Gastrocnemius medialis (tissue), 4 donors: ENCODE results near the gene ZNF280A. TPM values are rescaled to one million over a fixed set of nuclear protein-coding genes. Genes with fewer than 3 reads are reported as not detected.

Experiments
- ATAC-seq, 2 donors: fragments of 150-250 bp; one replicate each; pipeline ENCODE4 v1.9.1; 2016
- DNase-seq, 2 donors: peaks; one replicate each; pipeline ENCODE4 v3.0.0-alpha.2; 2019
- H3K27ac ChIP-seq, 4 donors: fragments of 200-600 bp; sonication (generic); 1 replicate in 1 of 4; 2 replicates in 3 of 4; pipeline ENCODE4 v1.5.1; 2016 to 2018; ENCODE audit warnings: mild to moderate bottlenecking in 2 of 4, moderate library complexity in 1 of 4
- H3K27me3 ChIP-seq, 3 donors: fragments of 200-600 bp; sonication (generic) in 2 of 3; 1 replicate in 1 of 3; 2 replicates in 2 of 3; pipeline versions ENCODE4 v1.5.1 to v1.6.0; 2016 to 2019; ENCODE audit warnings: mild to moderate bottlenecking in 1 of 3, moderate library complexity in 1 of 3
- H3K36me3 ChIP-seq, 2 donors: fragments of 200-600 bp; sonication (generic) in 1 of 2; one replicate each; pipeline ENCODE4 v1.5.1; 2017 to 2018
- H3K4me1 ChIP-seq, 2 donors: fragments of 200-600 bp; sonication (generic) in 1 of 2; one replicate each; pipeline ENCODE4 v1.5.1; 2016 to 2017; ENCODE audit warnings: mild to moderate bottlenecking in 2 of 2
- H3K4me3 ChIP-seq, 4 donors: fragments of 200-600 bp; sonication (generic) in 3 of 4; 1 replicate in 1 of 4; 2 replicates in 3 of 4; pipeline ENCODE4 v1.5.1; 2016 to 2019; ENCODE audit warnings: mild to moderate bottlenecking in 2 of 4
- H3K9me3 ChIP-seq, 3 donors: fragments of 200-600 bp; sonication (generic) in 2 of 3; 1 replicate in 1 of 3; 2 replicates in 2 of 3; pipeline ENCODE4 v1.5.1; 2016 to 2019
- CTCF ChIP-seq, 5 experiments: fragments of 450-650 bp in 3 of 5; fragments of 200-600 bp in 2 of 5; sonication (generic) in 2 of 5; IDR thresholded peaks in 4 of 5; conservative IDR thresholded peaks in 1 of 5; 1 replicate in 4 of 5; 2 replicates in 1 of 5; pipeline ENCODE4 v1.5.1; 2016 to 2019; ENCODE audit warnings: antibody characterized with exemption in 5 of 5, mild to moderate bottlenecking in 3 of 5, moderate library complexity in 3 of 5
- POLR2A ChIP-seq, 2 donors: fragments of 450-650 bp; IDR thresholded peaks; one replicate each; pipeline ENCODE4 v1.6.1; 2017; ENCODE audit warnings: antibody characterized with exemption in 2 of 2, mild to moderate bottlenecking in 2 of 2, moderate library complexity in 2 of 2
- in situ Hi-C, 4 donors: fragments of 200-750 bp; cut with MboI; loops; one replicate each; pipeline versions ENCODE4 v1.15.0 to v1.8.0; 2017; ENCODE audit warnings: low sequenced_read_pairs in 4 of 4
- intact Hi-C: fragments of 100-400 bp; cut with DNase I; formaldehyde crosslinking; loops from one replicate; pipeline ENCODE4 v1.15.1; 2023; ENCODE audit warnings: low total_unique reads
- total RNA-seq, 4 donors: library from RNA; depleted of rRNA; stranded (reverse); fragments of >200 nt; gene quantifications; one replicate each; pipeline versions ENCODE4 v1.1.0 to v1.2.3, GENCODE V29; 2016

The ZNF280A gene
- total RNA-seq, 4 donors from 2014 or later: not detected

- no peak for ATAC-seq
- in situ Hi-C loops (loop anchor here in 2 of 4 donors (10.0 to 25.0 kb wide), 4 partner anchors 220 to 670 kb away; partner anchors contain the start of genes RAB36 (in 1 of the 2) and RSPH14 (in 1 of the 2)), intact Hi-C loops (loop anchor here (10.0 kb wide), 1 partner anchor 488 kb away; no protein-coding TSS in a partner anchor)
- no peak for TF ChIP-seq POLR2A (IDR thresholded peaks at IDR 0.05)
- TF ChIP-seq CTCF (IDR thresholded peaks at IDR 0.05 in 4 of 5, conservative IDR thresholded peaks at IDR 0.05 in 1 of 5): no peak
- Histone ChIP-seq H3K27ac (no peak overlapping the region), H3K4me1 (no peaks in the 10 kb centered on the region), H3K4me3 (no peak overlapping the region), H3K27me3 (peaks cover 0 to 15% (median 14%) of the 10 kb centered on the region in 3 donors), H3K36me3 (no peaks in the 10 kb centered on the region), H3K9me3 (no peaks in the 10 kb centered on the region)
- DNase-seq: no peak
These were observed 53.0 kb downstream of the ZNF280A start for GRCh38 chr22:22467112-22467511.

- Histone ChIP-seq H3K27me3 (peaks cover 0 to 25% (median 14%) of the 10 kb centered on the region in 3 donors), H3K4me1 (no peaks in the 10 kb centered on the region), H3K27ac (no peak overlapping the region), H3K4me3 (no peak overlapping the region), H3K9me3 (no peaks in the 10 kb centered on the region), H3K36me3 (no peaks in the 10 kb centered on the region)
- intact Hi-C loops (loop anchor here (10.0 kb wide), 1 partner anchor 489 kb away; no protein-coding TSS in a partner anchor), in situ Hi-C loops (loop anchor here in 2 of 4 donors (10.0 to 25.0 kb wide), 4 partner anchors 222 to 672 kb away; partner anchors contain the start of genes RAB36 (in 1 of the 2) and RSPH14 (in 1 of the 2))
- ATAC-seq (no peak), DNase-seq (no peak)
- TF ChIP-seq CTCF (IDR thresholded peaks at IDR 0.05 in 4 of 5, conservative IDR thresholded peaks at IDR 0.05 in 1 of 5): no peak
- no peak for TF ChIP-seq POLR2A (IDR thresholded peaks at IDR 0.05)
These were observed 54.3 kb downstream of the ZNF280A start for GRCh38 chr22:22465782-22466181.

- Histone ChIP-seq H3K36me3 (no peaks in the 10 kb centered on the region), H3K9me3 (peaks cover 0 to 1% (median 0%) of the 10 kb centered on the region in 3 donors), H3K4me1 (no peaks in the 10 kb centered on the region), H3K27ac (no peak overlapping the region), H3K27me3 (peaks cover 0 to 28% (median 14%) of the 10 kb centered on the region in 3 donors), H3K4me3 (no peak overlapping the region)
- ATAC-seq (no peak), DNase-seq (no peak)
- in situ Hi-C loops: loop anchor here in 2 of 4 donors (10.0 to 25.0 kb wide), 4 partner anchors 222 to 672 kb away; partner anchors contain the start of genes RAB36 (in 1 of the 2) and RSPH14 (in 1 of the 2)
- intact Hi-C loops: loop anchor here (10.0 kb wide), 1 partner anchor 490 kb away; no protein-coding TSS in a partner anchor
- no peak for TF ChIP-seq CTCF (IDR thresholded peaks at IDR 0.05 in 4 of 5, conservative IDR thresholded peaks at IDR 0.05 in 1 of 5)
- no peak for TF ChIP-seq POLR2A (IDR thresholded peaks at IDR 0.05)
These were observed 54.9 kb downstream of the ZNF280A start for GRCh38 chr22:22465094-22465602.

- peaks cover 0 to 28% (median 14%) of the 10 kb centered on the region in 3 donors for H3K27me3 ChIP-seq
- in situ Hi-C loops: loop anchor here in 2 of 4 donors (10.0 to 25.0 kb wide), 4 partner anchors 223 to 673 kb away; partner anchors contain the start of genes RAB36 (in 1 of the 2) and RSPH14 (in 1 of the 2)
These were observed 55.5 kb downstream of the ZNF280A start for GRCh38 chr22:22464541-22465054.

More at GRCh38 chr22:22464541-22465054, 55.5 kb downstream of the ZNF280A start:
- DNase-seq (no peak), ATAC-seq (no peak)
- Histone ChIP-seq H3K4me1 (no peaks in the 10 kb centered on the region), H3K4me3 (no peak overlapping the region), H3K36me3 (no peaks in the 10 kb centered on the region), H3K9me3 (peaks cover 0 to 7% (median 3%) of the 10 kb centered on the region in 3 donors), H3K27ac (no peak overlapping the region)
- TF ChIP-seq POLR2A (IDR thresholded peaks at IDR 0.05): no peak
- TF ChIP-seq CTCF (IDR thresholded peaks at IDR 0.05 in 4 of 5, conservative IDR thresholded peaks at IDR 0.05 in 1 of 5): no peak
- intact Hi-C loops: loop anchor here (10.0 kb wide), 1 partner anchor 490 kb away; no protein-coding TSS in a partner anchor
